ENCODE results near the gene CASP5. TPM values are rescaled to one million over a fixed set of nuclear protein-coding genes. Genes with fewer than 3 reads are reported as not detected.
"Not testable (repeated sequence)": the region's sequence is repeated elsewhere in the genome, so short reads cannot be mapped to it uniquely, and the experiment has no call there.

The CASP5 gene
- total and polyA plus RNA-seq, 4 donors, result 0.10 to 0.75 (median 0.34) TPM

DNA sequence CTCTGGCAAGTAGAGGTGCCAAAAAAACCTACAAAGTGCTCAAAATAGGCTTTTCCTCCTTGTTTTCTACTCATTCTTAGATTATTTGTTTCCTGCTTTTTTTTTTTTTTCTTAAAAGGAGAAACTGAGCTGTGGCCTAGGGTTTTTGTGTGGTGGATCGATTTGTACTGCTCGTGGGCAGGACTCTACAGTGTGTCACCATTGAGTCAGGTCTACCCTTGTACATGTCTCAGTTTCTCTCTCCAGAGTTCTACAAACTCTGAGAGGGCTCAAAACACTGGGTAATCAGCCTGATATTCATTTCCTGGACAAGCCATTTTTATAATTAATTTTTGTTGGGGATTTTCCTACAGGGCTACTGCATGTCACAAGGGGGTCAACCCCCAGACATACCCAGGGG, 49.4 kb downstream of the CASP5 start (continued):
- TF ChIP-seq, protein P1, sequence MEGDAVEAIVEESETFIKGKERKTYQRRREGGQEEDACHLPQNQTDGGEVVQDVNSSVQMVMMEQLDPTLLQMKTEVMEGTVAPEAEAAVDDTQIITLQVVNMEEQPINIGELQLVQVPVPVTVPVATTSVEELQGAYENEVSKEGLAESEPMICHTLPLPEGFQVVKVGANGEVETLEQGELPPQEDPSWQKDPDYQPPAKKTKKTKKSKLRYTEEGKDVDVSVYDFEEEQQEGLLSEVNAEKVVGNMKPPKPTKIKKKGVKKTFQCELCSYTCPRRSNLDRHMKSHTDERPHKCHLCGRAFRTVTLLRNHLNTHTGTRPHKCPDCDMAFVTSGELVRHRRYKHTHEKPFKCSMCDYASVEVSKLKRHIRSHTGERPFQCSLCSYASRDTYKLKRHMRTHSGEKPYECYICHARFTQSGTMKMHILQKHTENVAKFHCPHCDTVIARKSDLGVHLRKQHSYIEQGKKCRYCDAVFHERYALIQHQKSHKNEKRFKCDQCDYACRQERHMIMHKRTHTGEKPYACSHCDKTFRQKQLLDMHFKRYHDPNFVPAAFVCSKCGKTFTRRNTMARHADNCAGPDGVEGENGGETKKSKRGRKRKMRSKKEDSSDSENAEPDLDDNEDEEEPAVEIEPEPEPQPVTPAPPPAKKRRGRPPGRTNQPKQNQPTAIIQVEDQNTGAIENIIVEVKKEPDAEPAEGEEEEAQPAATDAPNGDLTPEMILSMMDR (IDR thresholded peaks at IDR 0.05; ENCODE audit: low read depth, low read length, missing input control), result no peak

DNA sequence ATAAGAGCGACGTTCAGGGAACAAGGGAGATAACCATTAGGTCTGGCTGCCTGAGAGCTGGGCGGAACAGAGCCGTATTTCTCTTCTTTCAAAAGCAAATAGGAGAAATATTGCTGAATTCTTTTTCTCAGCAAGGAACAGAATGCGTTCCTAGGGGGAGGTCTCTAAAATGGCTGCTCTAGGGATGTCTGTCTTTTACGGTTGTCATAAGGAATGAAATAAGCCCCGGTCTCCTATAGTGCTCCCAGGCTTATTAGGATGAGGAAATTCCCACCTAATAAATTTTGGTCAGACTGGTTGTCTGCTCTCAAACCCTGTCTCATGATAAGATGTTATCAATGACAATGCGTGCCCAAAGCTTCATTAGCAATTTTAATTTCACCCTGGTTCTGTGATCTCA, 50.0 kb downstream of the CASP5 start:
- H3K9ac ChIP-seq (ENCODE audit: low read depth in 1 of 2, low read length in 2 of 2); H3K36me3 ChIP-seq (ENCODE audit: control insufficient read depth in 4 of 4, insufficient read depth in 3 of 4, low read depth in 1 of 4, low read length in 3 of 4); H3K27me3 ChIP-seq (ENCODE audit: control insufficient read depth in 4 of 4, insufficient read depth in 4 of 4, low read length in 3 of 4); H3K9me3 ChIP-seq (ENCODE audit: control insufficient read depth in 4 of 4, low read length in 3 of 4); H3K27ac ChIP-seq (ENCODE audit: low read depth in 1 of 2, low read length in 2 of 2); H3K4me3 ChIP-seq (ENCODE audit: low read depth in 1 of 3, low read length in 3 of 3); H3K4me1 ChIP-seq (ENCODE audit: control insufficient read depth in 4 of 4, insufficient read depth in 4 of 4, low read length in 3 of 4); DNase-seq (ENCODE audit: low spot score): not testable (repeated sequence)
- 92% methylated on average over 8 of the region's 8 CpGs for WGBS

DNA sequence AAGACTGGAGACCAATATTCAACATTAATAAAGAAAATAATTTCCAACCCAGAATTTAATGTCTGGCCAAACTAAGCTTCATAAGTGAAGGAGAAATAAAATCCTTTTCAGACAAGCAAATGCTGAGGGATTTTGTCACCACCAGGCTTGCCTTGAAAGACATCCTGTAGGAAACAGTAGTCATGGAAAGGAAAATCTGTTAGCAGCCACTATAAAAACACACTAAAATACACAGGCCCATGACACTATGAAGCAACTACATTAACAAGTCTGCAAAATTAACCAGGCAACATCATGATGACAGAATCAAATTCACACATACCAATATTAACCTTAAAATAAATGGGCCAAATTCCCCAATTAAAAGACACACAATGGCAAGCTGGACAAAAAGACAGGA, 52.2 kb downstream of the CASP5 start:
- TF ChIP-seq, protein P2, sequence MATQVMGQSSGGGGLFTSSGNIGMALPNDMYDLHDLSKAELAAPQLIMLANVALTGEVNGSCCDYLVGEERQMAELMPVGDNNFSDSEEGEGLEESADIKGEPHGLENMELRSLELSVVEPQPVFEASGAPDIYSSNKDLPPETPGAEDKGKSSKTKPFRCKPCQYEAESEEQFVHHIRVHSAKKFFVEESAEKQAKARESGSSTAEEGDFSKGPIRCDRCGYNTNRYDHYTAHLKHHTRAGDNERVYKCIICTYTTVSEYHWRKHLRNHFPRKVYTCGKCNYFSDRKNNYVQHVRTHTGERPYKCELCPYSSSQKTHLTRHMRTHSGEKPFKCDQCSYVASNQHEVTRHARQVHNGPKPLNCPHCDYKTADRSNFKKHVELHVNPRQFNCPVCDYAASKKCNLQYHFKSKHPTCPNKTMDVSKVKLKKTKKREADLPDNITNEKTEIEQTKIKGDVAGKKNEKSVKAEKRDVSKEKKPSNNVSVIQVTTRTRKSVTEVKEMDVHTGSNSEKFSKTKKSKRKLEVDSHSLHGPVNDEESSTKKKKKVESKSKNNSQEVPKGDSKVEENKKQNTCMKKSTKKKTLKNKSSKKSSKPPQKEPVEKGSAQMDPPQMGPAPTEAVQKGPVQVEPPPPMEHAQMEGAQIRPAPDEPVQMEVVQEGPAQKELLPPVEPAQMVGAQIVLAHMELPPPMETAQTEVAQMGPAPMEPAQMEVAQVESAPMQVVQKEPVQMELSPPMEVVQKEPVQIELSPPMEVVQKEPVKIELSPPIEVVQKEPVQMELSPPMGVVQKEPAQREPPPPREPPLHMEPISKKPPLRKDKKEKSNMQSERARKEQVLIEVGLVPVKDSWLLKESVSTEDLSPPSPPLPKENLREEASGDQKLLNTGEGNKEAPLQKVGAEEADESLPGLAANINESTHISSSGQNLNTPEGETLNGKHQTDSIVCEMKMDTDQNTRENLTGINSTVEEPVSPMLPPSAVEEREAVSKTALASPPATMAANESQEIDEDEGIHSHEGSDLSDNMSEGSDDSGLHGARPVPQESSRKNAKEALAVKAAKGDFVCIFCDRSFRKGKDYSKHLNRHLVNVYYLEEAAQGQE (IDR thresholded peaks at IDR 0.05), result no peak
- TF ChIP-seq NR2F2 (IDR thresholded peaks at IDR 0.05) (no peak), HNF4A (conservative IDR thresholded peaks at IDR 0.05) (no peak), FOXA1 (IDR thresholded peaks at IDR 0.05) (no peak)
- TF ChIP-seq, protein P3, sequence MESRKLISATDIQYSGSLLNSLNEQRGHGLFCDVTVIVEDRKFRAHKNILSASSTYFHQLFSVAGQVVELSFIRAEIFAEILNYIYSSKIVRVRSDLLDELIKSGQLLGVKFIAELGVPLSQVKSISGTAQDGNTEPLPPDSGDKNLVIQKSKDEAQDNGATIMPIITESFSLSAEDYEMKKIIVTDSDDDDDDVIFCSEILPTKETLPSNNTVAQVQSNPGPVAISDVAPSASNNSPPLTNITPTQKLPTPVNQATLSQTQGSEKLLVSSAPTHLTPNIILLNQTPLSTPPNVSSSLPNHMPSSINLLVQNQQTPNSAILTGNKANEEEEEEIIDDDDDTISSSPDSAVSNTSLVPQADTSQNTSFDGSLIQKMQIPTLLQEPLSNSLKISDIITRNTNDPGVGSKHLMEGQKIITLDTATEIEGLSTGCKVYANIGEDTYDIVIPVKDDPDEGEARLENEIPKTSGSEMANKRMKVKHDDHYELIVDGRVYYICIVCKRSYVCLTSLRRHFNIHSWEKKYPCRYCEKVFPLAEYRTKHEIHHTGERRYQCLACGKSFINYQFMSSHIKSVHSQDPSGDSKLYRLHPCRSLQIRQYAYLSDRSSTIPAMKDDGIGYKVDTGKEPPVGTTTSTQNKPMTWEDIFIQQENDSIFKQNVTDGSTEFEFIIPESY (IDR thresholded peaks at IDR 0.05), result no peak
- no peak overlapping the region for H3K9ac ChIP-seq (ENCODE audit: low read depth in 1 of 2, low read length in 2 of 2)
- no peak overlapping the region for H3K27ac ChIP-seq (ENCODE audit: low read depth in 1 of 2, low read length in 2 of 2)
- no peaks in the 10 kb centered on the region for H3K27me3 ChIP-seq (ENCODE audit: control insufficient read depth in 4 of 4, insufficient read depth in 4 of 4, low read length in 3 of 4)
- no peak for DNase-seq (ENCODE audit: low spot score)
- peaks cover 0 to 19% (median 7%) of the 10 kb centered on the region in 4 donors for H3K4me1 ChIP-seq (ENCODE audit: control insufficient read depth in 4 of 4, insufficient read depth in 4 of 4, low read length in 3 of 4)
- no peaks in the 10 kb centered on the region for H3K36me3 ChIP-seq (ENCODE audit: control insufficient read depth in 4 of 4, insufficient read depth in 3 of 4, low read depth in 1 of 4, low read length in 3 of 4)
- peaks cover 0 to 8% (median 0%) of the 10 kb centered on the region in 4 donors for H3K9me3 ChIP-seq (ENCODE audit: control insufficient read depth in 4 of 4, low read length in 3 of 4)
- H3K4me3 ChIP-seq (ENCODE audit: low read depth in 1 of 3, low read length in 3 of 3), result no peak overlapping the region
